Right kidney (tissue), 9 donors: Measurements from ENCODE around the gene PRR19.
"Not testable (repeated sequence)": the region's sequence is repeated elsewhere in the genome, so short reads cannot be mapped to it uniquely, and the experiment has no call there.

Source experiments
- DNase-seq: peaks from one replicate; pipeline ENCODE4 v3.0.0-alpha.2; 2016
- long read RNA-seq, 8 donors: transcript quantifications; one replicate each; lab custom pipeline, GENCODE V29; 2026

The PRR19 gene, protein sequence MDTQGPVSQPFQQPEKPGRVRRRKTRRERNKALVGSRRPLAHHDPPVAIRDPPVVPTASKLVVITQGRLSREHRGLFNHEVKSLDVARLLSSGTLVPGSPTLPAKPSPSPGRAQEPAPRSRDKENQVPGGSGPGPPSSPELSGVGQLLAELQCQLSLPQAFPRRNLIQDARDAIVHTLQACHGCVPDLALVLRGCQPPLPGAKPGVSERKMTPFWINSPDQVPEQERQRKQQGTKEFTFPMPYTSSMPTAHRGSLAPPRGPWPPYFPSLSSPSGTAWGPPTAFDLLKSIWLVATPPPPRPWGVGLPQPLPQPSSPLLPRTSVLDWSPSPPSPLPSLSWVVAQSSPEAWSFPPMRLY
- long read RNA-seq, donor 1, result 0 reads
- long read RNA-seq, donor 2, partial matches to known transcripts, result 0 of 2 reads
- long read RNA-seq, donor 2, other reads (novel, unspliced or antisense), result 0 of 2 reads
- long read RNA-seq, donor 3, partial matches to known transcripts, result 0 of 1 reads
- long read RNA-seq, donor 3, other reads (novel, unspliced or antisense), result 0 of 1 reads
- long read RNA-seq, donor 4, partial matches to known transcripts, result 67 of 92 reads
- long read RNA-seq, donor 4, other reads (novel, unspliced or antisense), result 22 of 92 reads
- long read RNA-seq, donor 5, partial matches to known transcripts, result 0 of 1 reads
- long read RNA-seq, donor 5, other reads (novel, unspliced or antisense), result 0 of 1 reads
- long read RNA-seq, donor 6, partial matches to known transcripts, result 0 of 3 reads
- long read RNA-seq, donor 6, other reads (novel, unspliced or antisense), result 0 of 3 reads
- long read RNA-seq, donor 7, result 0 reads
- long read RNA-seq, donor 8, partial matches to known transcripts, result 0 of 1 reads
- long read RNA-seq, donor 8, other reads (novel, unspliced or antisense), result 0 of 1 reads

- no peak for DNase-seq
Observed at GRCh38 chr19:42301646-42302203, at the start of gene PRR19. PRR19 (plus strand) TSS chr19:42302132; CDS start chr19:42309585, 7,453 bp downstream.

DNA sequence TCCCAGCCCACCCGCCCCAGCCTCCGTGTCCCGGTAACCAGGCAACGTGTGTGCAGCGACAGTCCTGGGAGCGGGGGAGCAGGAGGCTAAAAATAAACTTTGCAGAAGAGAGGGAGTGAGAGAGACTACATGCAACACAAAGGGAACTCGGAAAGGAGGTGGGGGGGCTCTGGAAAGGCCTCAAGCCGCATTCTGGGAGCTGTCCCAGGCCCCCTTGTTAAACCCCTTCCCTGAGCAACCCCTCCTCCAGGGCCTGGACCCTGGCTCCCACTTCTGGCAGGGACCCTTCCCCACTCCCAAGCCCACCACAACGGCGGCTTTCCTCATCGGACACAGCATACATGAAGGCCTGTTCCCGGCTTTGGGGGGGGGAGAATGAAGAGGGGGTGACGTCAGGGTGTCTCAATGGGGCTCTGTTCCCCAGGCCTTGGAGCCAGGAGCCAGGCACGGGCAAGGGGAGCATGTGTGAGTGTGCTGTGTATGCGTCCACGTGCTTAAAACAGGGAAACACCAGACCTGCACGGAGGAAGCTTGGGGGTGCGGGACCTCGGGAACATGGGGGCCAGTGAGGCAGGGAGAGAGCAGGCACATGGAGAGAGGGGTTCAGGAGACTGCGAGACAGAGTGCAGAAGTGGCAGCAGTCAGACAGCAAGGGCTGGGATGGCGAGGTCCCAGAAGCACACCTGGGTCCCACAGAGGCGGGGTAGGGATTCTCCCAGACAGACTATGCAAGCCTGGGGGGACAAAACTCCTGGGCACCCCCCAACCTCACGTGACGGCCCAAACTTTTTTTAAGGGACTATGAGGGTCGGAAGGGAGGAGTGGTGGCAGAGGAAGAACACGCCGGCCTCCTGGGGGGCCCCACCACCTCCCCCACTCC, 49.3 kb upstream of the PRR19 start:
- DNase-seq, result peak; percentile 65

GRCh38 chr19:42253245-42254088, 48.5 kb upstream of the PRR19 start:
- DNase-seq, result peak; percentile 66

DNA sequence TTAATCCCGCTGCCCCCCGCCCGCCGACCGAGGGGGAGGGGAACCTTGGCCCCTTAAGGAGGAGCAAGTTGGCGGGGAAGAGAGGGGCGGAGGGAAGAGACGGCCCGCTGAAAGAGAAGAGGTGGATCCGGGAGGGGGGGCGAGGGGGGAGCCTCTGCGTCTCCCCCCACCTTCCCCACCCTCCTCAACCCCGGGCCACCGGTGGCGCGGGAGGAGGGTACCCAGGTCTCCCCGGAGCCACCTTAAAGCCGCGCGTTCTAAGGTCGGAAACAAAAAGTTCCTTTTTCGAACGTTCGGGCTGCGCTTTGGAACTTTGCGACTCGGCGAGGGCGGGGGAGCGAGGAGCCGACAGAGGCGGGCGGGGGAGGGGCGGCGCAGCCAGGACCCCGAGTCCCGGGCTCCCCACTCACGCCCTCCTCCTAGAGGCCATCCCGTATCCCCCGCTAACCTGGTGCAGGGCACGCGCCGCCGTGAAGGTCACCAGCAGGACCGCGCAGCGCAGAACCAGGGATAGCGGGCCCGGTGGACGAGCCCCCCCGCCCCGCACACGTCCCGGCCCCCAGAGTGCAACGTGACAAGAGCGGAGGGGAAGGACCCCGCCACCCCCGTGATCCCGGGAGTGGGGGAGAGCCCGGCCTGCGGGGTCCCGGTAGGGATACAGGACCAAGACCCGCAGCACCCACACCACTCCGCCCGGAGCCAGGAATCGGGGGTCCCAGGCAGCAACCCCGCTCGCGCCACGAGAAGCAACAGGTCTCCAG, 47.7 kb upstream of the PRR19 start:
- DNase-seq, result peak; percentile 85

GRCh38 chr19:42254850-42255765, 46.8 kb upstream of the PRR19 start, which contains the start of gene ERF:
ERF (minus strand) TSS chr19:42255128; CDS start chr19:42254999, 129 bp downstream.
- DNase-seq, result peak; percentile 77

GRCh38 chr19:42255766-42256745, 45.9 kb upstream of the PRR19 start:
- peak; percentile 76 for DNase-seq

DNA sequence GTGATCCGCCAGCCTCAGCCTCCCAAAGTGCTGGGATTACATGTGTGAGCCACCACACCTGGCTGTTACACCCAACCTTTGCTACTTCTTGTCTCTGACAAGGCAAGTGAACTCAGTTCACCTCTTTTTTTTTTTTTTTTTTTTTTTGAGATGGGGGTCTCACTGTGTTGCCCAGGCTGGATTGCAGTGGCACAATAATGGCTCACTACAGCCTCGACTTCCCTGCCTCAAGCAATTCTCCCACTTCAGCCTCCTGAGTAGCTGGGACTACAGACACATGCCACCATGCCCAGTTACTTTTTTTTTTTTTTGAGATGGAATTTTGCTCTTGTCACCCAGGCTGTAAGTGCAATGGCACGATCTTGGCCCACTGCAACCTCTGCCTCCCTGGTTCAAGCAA, 44.1 kb upstream of the PRR19 start:
- DNase-seq, result not testable (repeated sequence)

DNA sequence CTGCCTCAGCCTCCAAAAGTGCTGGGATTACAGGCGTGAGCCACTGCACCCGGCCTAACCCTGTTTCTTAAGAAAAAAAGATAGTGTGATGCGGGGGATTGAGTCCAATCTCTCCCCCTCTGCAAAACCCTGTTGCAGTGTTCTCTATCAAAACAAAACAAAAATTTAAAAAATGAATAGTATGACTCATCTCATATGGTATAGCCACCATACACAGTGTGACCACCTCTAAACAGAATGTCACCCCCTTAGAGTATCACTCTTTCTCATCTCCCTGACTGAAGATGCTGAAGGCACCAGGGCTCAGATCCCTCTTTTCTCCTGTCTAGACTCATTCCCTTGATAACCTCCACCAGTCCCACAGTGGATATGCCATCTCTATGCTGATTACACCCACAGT, 40.2 kb upstream of the PRR19 start:
- no peak for DNase-seq

GRCh38 chr19:42266105-42266504, 35.8 kb upstream of the PRR19 start:
- DNase-seq, result not testable (repeated sequence)

DNA sequence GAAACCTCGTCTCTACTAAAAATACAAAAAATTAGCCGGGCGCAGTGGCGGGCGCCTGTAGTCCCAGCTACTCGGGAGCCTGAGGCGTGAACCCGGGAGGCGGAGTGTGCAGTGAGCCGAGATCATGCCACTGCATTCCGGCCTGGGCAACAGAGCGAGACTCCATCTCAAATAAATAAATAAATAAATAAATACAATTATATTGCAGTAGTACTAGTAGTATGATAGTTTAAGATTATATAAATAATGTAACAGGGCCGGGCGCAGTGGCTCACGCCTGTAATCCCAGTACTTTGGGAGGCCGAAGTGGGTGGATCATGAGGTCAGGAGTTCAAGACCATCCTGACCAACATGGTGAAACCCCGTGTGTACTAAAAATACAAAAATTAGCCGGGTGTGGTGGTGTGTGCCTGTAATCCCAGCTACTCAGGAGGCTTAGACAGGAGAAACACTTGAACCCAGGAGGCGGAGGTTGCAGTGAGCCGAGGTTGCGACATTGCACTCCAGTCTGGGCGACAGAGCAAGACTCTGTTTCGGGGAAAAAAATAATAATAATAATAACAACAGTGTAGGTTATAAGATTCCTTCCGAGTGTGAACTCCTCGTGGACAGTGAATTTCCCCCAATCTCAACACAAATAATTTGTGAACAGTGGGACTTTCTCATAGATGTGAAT, 34.9 kb upstream of the PRR19 start:
- not testable (repeated sequence) for DNase-seq

- DNase-seq, result no peak
Observed at GRCh38 chr19:42267644-42268141, 34.2 kb upstream of the PRR19 start.

DNA sequence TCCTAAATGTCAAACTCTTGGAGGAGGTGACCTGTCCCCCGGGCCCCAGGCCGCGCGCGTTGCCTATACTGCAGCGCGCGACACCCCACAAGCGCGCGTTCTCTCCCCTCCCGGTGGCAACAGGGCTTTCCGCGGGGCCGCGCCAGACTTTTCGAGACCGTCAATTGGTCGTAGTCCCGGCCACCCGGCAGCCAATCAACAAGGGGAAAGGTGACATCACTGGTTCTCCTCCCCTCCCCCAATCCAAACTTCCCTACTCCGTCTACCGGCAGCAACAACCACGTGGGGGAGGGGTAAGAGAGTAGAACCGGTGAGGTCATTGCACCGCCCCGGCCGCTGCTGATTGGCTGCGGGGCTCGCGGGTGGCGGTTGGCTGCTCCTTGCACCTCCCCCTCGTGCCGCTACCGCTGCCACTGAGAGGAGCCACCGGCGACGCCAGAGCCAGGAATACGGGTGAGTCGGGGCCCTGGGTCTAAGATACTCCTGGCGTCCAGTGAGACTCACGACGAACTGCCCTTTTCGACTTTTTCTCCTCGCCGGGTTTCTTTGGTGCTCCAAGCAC, 33.7 kb upstream of the PRR19 start:
- DNase-seq, result peak; percentile 100

GRCh38 chr19:42268704-42269477, 33.0 kb upstream of the PRR19 start, which contains the start of gene CIC:
CIC (plus strand) TSS chr19:42269252; CDS start chr19:42271784, 2,532 bp downstream.
- DNase-seq, result peak; percentile 95

DNA sequence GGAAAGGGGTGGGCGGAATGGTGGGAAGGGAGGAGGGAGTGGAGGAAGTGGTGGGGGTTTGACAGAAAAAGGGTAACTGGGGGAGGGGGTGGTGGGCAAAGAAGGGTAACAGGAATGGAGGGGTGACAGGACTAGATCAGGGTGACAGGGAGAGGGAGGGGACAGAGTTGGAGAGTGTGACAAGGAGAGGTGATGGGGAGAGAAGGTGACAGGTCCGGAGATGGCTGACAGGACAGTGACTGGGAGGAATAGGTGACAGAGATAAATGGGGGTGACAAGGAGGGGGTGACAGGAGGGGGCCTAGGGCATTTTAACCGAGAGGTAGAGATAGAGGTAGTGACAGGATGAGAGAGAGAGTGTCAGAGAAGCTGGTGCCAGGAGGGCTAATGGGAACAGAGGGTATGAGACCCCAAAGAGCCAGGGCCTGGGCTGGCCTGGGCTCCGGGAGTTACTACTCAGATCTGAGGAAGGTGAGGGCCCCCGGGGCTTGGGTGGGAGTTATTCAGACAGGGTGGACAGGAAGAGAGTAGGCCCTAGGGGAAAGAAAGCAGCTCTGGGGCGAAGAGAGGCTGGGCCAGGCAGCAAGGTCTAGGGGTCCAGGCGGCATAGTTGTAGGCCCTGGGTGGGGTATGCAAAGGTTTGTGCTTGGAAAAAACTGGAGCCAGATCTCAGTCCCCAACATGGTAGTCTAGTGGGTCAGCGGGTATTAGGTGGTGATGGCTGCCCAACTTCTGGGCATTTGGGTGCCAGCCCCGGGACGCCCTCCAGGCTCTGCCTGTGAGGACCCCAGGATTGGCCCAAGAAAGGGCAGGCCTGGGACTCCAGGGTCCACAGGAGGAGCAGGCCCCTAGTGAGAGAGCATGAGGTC, 32.2 kb upstream of the PRR19 start:
- no peak for DNase-seq
